A549 treated with AZD2906 at 1 μM for 4 hours (cell line): ENCODE results near the gene PLXNB3. TPM values are rescaled to one million over a fixed set of nuclear protein-coding genes. Genes with fewer than 3 reads are reported as not detected.

Experiments used
- total RNA-seq: library from RNA; stranded (reverse); fragments of 200-300 nt; extraction: Qiagen RNA extraction; gene quantifications from 5 replicates; pipeline ENCODE4 v1.2.3, GENCODE V29; 2022

PLXNB3 gene
- 2.4 to 4.5 TPM (median 2.8 TPM) in 5 replicates for total RNA-seq

GRCh38 chrX:153763989-153764755 lies at the start of gene PLXNB3:
TSS of gene PLXNB3 (plus strand) at chrX:153764249. CDS start at chrX:153765536, 1,287 bp downstream.

GRCh38 chrX:153724252-153725038 lies 39.6 kb upstream of the PLXNB3 start, which contains the start of the genes ABCD1 and BCAP31:
TSS of gene ABCD1 (plus strand) at chrX:153724856. CDS start at chrX:153725267, 411 bp downstream.
TSS of gene BCAP31 (minus strand) at chrX:153724387. CDS start at chrX:153723244, 1,143 bp downstream.

GRCh38 chrX:153780678-153781427 lies 16.8 kb downstream of the PLXNB3 start, which contains the start of gene SRPK3:
TSS of gene SRPK3 (plus strand) at chrX:153781041. CDS start at chrX:153781087, 46 bp downstream.

GRCh38 chrX:153794018-153794896 lies 30.2 kb downstream of the PLXNB3 start, which contains the start of the genes IDH3G and SSR4:
TSS of gene IDH3G (minus strand) at chrX:153794375. CDS start at chrX:153794326, 49 bp downstream.
TSS of gene SSR4 (plus strand) at chrX:153794668. CDS start at chrX:153794688, 20 bp downstream.

Other genes with a start within 250 kb of the PLXNB3 start
- gene ATP2B3, start 246.6 kb upstream of the PLXNB3 start, total RNA-seq, result 0.07 to 0.18 TPM (median 0.09 TPM) in 5 replicates
- gene CCNQ, start 165.1 kb upstream of the PLXNB3 start, total RNA-seq, result 40.4 to 62.7 TPM (median 61.0 TPM) in 5 replicates
- 1.3 to 1.7 TPM (median 1.5 TPM) in 5 replicates for gene DUSP9, start 117.0 kb upstream of the PLXNB3 start, total RNA-seq
- 0.18 to 0.34 TPM (median 0.21 TPM) in 5 replicates for gene PNCK, start 90.4 kb upstream of the PLXNB3 start, total RNA-seq
- gene SLC6A8, start 76.3 kb upstream of the PLXNB3 start, total RNA-seq, result 11.5 to 14.1 TPM (median 13.2 TPM) in 5 replicates
- gene BCAP31, start 39.9 kb upstream of the PLXNB3 start, total RNA-seq, result 372 to 463 TPM (median 375 TPM) in 5 replicates
- gene ABCD1, start 39.4 kb upstream of the PLXNB3 start, total RNA-seq, result 2.6 to 4.2 TPM (median 3.9 TPM) in 5 replicates
- 0.03 to 0.11 TPM (median 0.06 TPM) in 3 of 5 replicates, not detected in the others for gene SRPK3, start 16.8 kb downstream of the PLXNB3 start, total RNA-seq
- 61.9 to 65.9 TPM (median 63.5 TPM) in 5 replicates for gene IDH3G, start 30.1 kb downstream of the PLXNB3 start, total RNA-seq
- gene SSR4, start 30.4 kb downstream of the PLXNB3 start, total RNA-seq, result 359 to 445 TPM (median 413 TPM) in 5 replicates
- 3.0 to 3.7 TPM (median 3.5 TPM) in 5 replicates for gene PDZD4, start 66.3 kb downstream of the PLXNB3 start, total RNA-seq
- 18.4 to 20.7 TPM (median 20.2 TPM) in 5 replicates for gene L1CAM, start 121.9 kb downstream of the PLXNB3 start, total RNA-seq
- 0.06 TPM in 1 of 5 replicates, not detected in the others for gene AVPR2, start 140.4 kb downstream of the PLXNB3 start, total RNA-seq
- gene ARHGAP4, start 162.0 kb downstream of the PLXNB3 start, total RNA-seq, result 1.1 to 2.3 TPM (median 2.1 TPM) in 5 replicates
- 203 to 232 TPM (median 216 TPM) in 5 replicates for gene NAA10, start 170.8 kb downstream of the PLXNB3 start, total RNA-seq
- 0.09 to 0.20 TPM (median 0.10 TPM) in 5 replicates for gene RENBP, start 180.4 kb downstream of the PLXNB3 start, total RNA-seq
- 35.4 to 39.4 TPM (median 36.3 TPM) in 5 replicates for gene HCFC1, start 207.6 kb downstream of the PLXNB3 start, total RNA-seq
- gene TMEM187, start 208.5 kb downstream of the PLXNB3 start, total RNA-seq, result 4.5 to 6.7 TPM (median 5.5 TPM) in 5 replicates